IPS-NIHi11 (cell line): ENCODE measurements around the gene MAML2.

ENCODE experiments used
- DNase-seq: peaks from one replicate; pipeline ENCODE4 v3.0.0; 2012; ENCODE audit warnings: mixed read lengths, low spot score

Gene MAML2

GRCh38 chr11:96098511-96099241 lies 244.3 kb downstream of the MAML2 start:
- no peak for DNase-seq

GRCh38 chr11:96097844-96098421 lies 245.1 kb downstream of the MAML2 start:
- DNase-seq: no peak

- no peak for DNase-seq
Measured at GRCh38 chr11:96096360-96096759, 246.6 kb downstream of the MAML2 start.

- DNase-seq: peak; percentile 23
Measured at GRCh38 chr11:96095884-96096303, 247.1 kb downstream of the MAML2 start.

GRCh38 chr11:96094156-96094555 lies 248.8 kb downstream of the MAML2 start:
- DNase-seq: no peak

- DNase-seq: no peak
Measured at GRCh38 chr11:96092511-96092910, 250.5 kb downstream of the MAML2 start.

- no peak for DNase-seq
Measured at GRCh38 chr11:96091476-96091875, 251.5 kb downstream of the MAML2 start.

- DNase-seq: no peak
Measured at GRCh38 chr11:96090711-96091110, 252.3 kb downstream of the MAML2 start.

GRCh38 chr11:96088914-96089313 lies 254.1 kb downstream of the MAML2 start:
- no peak for DNase-seq

GRCh38 chr11:96086111-96086510 lies 256.9 kb downstream of the MAML2 start:
- no peak for DNase-seq

GRCh38 chr11:96085319-96085930 lies 257.6 kb downstream of the MAML2 start:
- DNase-seq: no peak

GRCh38 chr11:96084610-96085318 lies 258.2 kb downstream of the MAML2 start:
- DNase-seq: no peak

GRCh38 chr11:96082936-96083335 lies 260.1 kb downstream of the MAML2 start:
- no peak for DNase-seq

GRCh38 chr11:96082002-96082899 lies 260.7 kb downstream of the MAML2 start:
- DNase-seq: no peak

- DNase-seq: no peak
Measured at GRCh38 chr11:96081561-96081960, 261.4 kb downstream of the MAML2 start.

- DNase-seq: no peak
Measured at GRCh38 chr11:96079691-96080090, 263.3 kb downstream of the MAML2 start.

- no peak for DNase-seq
Measured at GRCh38 chr11:96075532-96075959, 267.4 kb downstream of the MAML2 start.

GRCh38 chr11:96074551-96075310 lies 268.3 kb downstream of the MAML2 start:
- no peak for DNase-seq

GRCh38 chr11:96073536-96073935 lies 269.5 kb downstream of the MAML2 start:
- no peak for DNase-seq

GRCh38 chr11:96072592-96072991 lies 270.4 kb downstream of the MAML2 start:
- no peak for DNase-seq

- no peak for DNase-seq
Measured at GRCh38 chr11:96070453-96070852, 272.5 kb downstream of the MAML2 start.
